K562 (cell line): ENCODE results near the gene SCFD2. TPM values are rescaled to one million over a fixed set of nuclear protein-coding genes. Genes with fewer than 3 reads are reported as not detected.

Experiments
- ATAC-seq: fragments of 200-7000 bp; cut with Tn5 transposase; 3 replicates; pipeline ENCODE4 v1.9.1; 2020; ENCODE audit warnings: moderate library complexity
- BruUV-seq: library from RNA; stranded (reverse); fragments of 400-500 nt; replicated peaks from 2 replicates; lab custom pipeline; 2021; lab: Mats Ljungman, UMichigan
- CTCF ChIA-PET: fragments of 300-600 bp; formaldehyde crosslinking; extraction: SDS; loops from one replicate; lab custom pipeline; 2021; ENCODE audit warnings: low intra/inter-chr PET ratio; lab: Yijun Ruan, JAX
- POLR2A ChIA-PET: fragments of 300-600, 350-650 bp; sonication (Branson Sonifier 250); formaldehyde crosslinking; extraction: SDS; loops from one replicate; lab custom pipeline; 2021; ENCODE audit warnings: antibody characterized with exemption, inconsistent platforms; lab: Yijun Ruan, JAX
- DNase-seq, 4 experiments: peaks; one replicate each; pipeline versions ENCODE4 v3.0.0 to v3.0.0-alpha.2; 2011 to 2018; ENCODE audit warnings: low spot score in 3 of 4, mixed read lengths in 3 of 4; ENCODE audit errors: extremely low read depth in 1 of 4
- FAIRE-seq: peaks from 2 replicates; lab custom pipeline; 2011; peaks lifted over from hg19 to GRCh38; lab: Jason Lieb, UNC
- H2AFZ ChIP-seq: 2 replicates; pipeline ENCODE4 v1.6.0; 2011; ENCODE audit warnings: low read depth, low read length, control low read depth, inconsistent platforms
- H3K27ac ChIP-seq: fragments of 200-600 bp; 3 replicates; pipeline ENCODE4 v1.8.0; 2011; ENCODE audit warnings: low read depth, mild to moderate bottlenecking, control low read depth, inconsistent platforms, low read length, moderate library complexity, mixed read lengths; ENCODE audit errors: extremely low read depth
- H3K27me3 ChIP-seq, 2 experiments: fragments of 300-600 bp in 1 of 2; 2 replicates in 1 of 2; 3 replicates in 1 of 2; pipeline versions ENCODE4 v1.6.0 to v1.8.0; 2011; ENCODE audit warnings: inconsistent platforms in 2 of 2, low read length in 2 of 2, mild to moderate bottlenecking in 1 of 2, mixed read lengths in 1 of 2, moderate library complexity in 1 of 2; ENCODE audit not compliant: control insufficient read depth in 2 of 2, insufficient read depth in 2 of 2
- H3K36me3 ChIP-seq: fragments of 300-600 bp; 3 replicates; pipeline ENCODE4 v1.8.0; 2011; ENCODE audit warnings: mild to moderate bottlenecking, low read length, inconsistent platforms; ENCODE audit not compliant: control insufficient read depth, insufficient read depth
- H3K4me1 ChIP-seq, 2 experiments: fragments of 200-600 bp in 1 of 2; replicated peaks in 1 of 2; 2 replicates in 1 of 2; 3 replicates in 1 of 2; pipeline versions ENCODE4 v1.5.1 to v1.8.0; 2011; ENCODE audit warnings: inconsistent platforms in 2 of 2, low read length in 2 of 2, mild to moderate bottlenecking in 1 of 2, mixed read lengths in 1 of 2, moderate library complexity in 1 of 2; ENCODE audit not compliant: control insufficient read depth in 2 of 2, insufficient read depth in 2 of 2
- H3K4me2 ChIP-seq: 2 replicates; pipeline ENCODE4 v1.6.1; 2011; ENCODE audit warnings: low read length, control low read depth, inconsistent platforms, mixed read lengths; ENCODE audit not compliant: insufficient read depth
- H3K4me3 ChIP-seq: fragments of 200-600 bp; sonication (generic), shearing (Covaris generic); 2 replicates; pipeline ENCODE4 v1.5.1; 2016; ENCODE audit warnings: control low read depth, inconsistent platforms
- H3K79me2 ChIP-seq: fragments of 200-600 bp; 3 replicates; pipeline ENCODE4 v1.8.0; 2011; ENCODE audit warnings: low read length, inconsistent platforms; ENCODE audit not compliant: control insufficient read depth, insufficient read depth
- H3K9ac ChIP-seq, 2 experiments: 2 replicates each; pipeline versions ENCODE4 v1.6.0 to v1.6.1; 2011; ENCODE audit warnings: low read depth in 2 of 2, low read length in 2 of 2, control low read depth in 1 of 2, inconsistent platforms in 1 of 2, mild to moderate bottlenecking in 1 of 2, mixed read lengths in 1 of 2; ENCODE audit not compliant: insufficient read depth in 1 of 2
- H3K9me1 ChIP-seq: one replicate; pipeline ENCODE4 v1.6.0; 2011; ENCODE audit warnings: inconsistent platforms, mild to moderate bottlenecking, low read length, moderate library complexity; ENCODE audit not compliant: control insufficient read depth, insufficient read depth
- H3K9me3 ChIP-seq: replicated peaks from 2 replicates; pipeline ENCODE4 v1.5.1; 2011; ENCODE audit warnings: low read depth, low read length, inconsistent platforms; ENCODE audit not compliant: control insufficient read depth, insufficient read depth
- H4K20me1 ChIP-seq: replicated peaks from 2 replicates; pipeline ENCODE4 v1.6.1; 2011; ENCODE audit warnings: low read length, inconsistent platforms, mixed read lengths; ENCODE audit not compliant: control insufficient read depth, insufficient read depth
- ERF ChIP-seq: fragments of 450-650 bp; formaldehyde crosslinking; IDR thresholded peaks from 2 replicates; pipeline ENCODE4 v1.4.0; 2020; ENCODE audit warnings: mild to moderate bottlenecking, mixed read lengths
- SREBF2 ChIP-seq: sonication (generic); formaldehyde crosslinking; IDR thresholded peaks from 2 replicates; pipeline ENCODE4 v1.4.0; 2020; ENCODE audit warnings: mild to moderate bottlenecking, missing genetic modification reagents
- STAT5A ChIP-seq: IDR thresholded peaks from 2 replicates; pipeline ENCODE4 v1.6.1; 2012; ENCODE audit warnings: low read length, inconsistent platforms, borderline replicate concordance
- TARDBP ChIP-seq: fragments of 450-650 bp; IDR thresholded peaks from 2 replicates; pipeline ENCODE4 v1.6.1; 2016
- ZFP36 ChIP-seq: fragments of 150-350 bp; IDR thresholded peaks from 2 replicates; pipeline ENCODE4 v1.6.1; 2018; ENCODE audit warnings: low read length, low read depth; ENCODE audit not compliant: partially characterized antibody
- ZNF778 ChIP-seq: fragments of 450-650 bp; formaldehyde crosslinking; IDR thresholded peaks from 2 replicates; pipeline ENCODE4 v1.4.0; 2020; ENCODE audit warnings: mild to moderate bottlenecking, moderate library complexity
- ZSCAN32 ChIP-seq: fragments of 450-650 bp; formaldehyde crosslinking; IDR thresholded peaks from 2 replicates; pipeline ENCODE4 v1.4.0; 2020; ENCODE audit warnings: mild to moderate bottlenecking, moderate library complexity
- whole genome bisulfite sequencing: fragments of 100-300 bp; shearing (Covaris generic); methylation state at CpG from one replicate; pipeline ENCODE4 v1.1.6; 2016; ENCODE audit warnings: low coverage, mixed read lengths; ENCODE audit not compliant: insufficient coverage; ENCODE audit errors: missing lambda C conversion rate; 5-methylcytosine and 5-hydroxymethylcytosine counted together
- in situ Hi-C: fragments of 300-500 bp; cut with MboI; formaldehyde crosslinking; loops from 4 replicates; pipeline ENCODE4 v1.15.0; 2018; ENCODE audit warnings: inconsistent platforms, mixed read lengths
- intact Hi-C: fragments of 100-400 bp; cut with micrococcal nuclease; formaldehyde crosslinking; loops from 2 replicates; pipeline ENCODE4 v1.14.2; 2022
- polyA plus RNA-seq, 8 experiments: library from polyadenylated mRNA; depleted of rRNA in 4 of 8; stranded (reverse) in 5 of 8; unstranded in 3 of 8; fragments of >200 nt; fragmentation: Nextera tagmentation in 2 of 8; fragmentation: Illumina TruSeq in 1 of 8; extraction: Ambion mirVana in 2 of 8; extraction: Trizol in 1 of 8; gene quantifications; 2 replicates each; pipeline versions ENCODE4 v1.2.1 to v1.2.3, GENCODE V29; 2011 to 2014; ENCODE audit warnings: inconsistent platforms in 1 of 8, missing spikeins in 1 of 8
- total RNA-seq, 7 experiments: library from RNA; depleted of rRNA in 6 of 7; stranded (reverse); fragments of >200 nt in 6 of 7; fragmentation: Illumina TruSeq in 2 of 7; extraction: Trizol in 2 of 7; gene quantifications; 2 replicates each; pipeline versions ENCODE4 v1.2.1 to v1.2.3, GENCODE V29; 2011 to 2021; ENCODE audit warnings: low replicate concordance in 1 of 7
- TF ChIP-seq, protein P1 (sequence below): sonication (generic); formaldehyde crosslinking; IDR thresholded peaks from 2 replicates; pipeline ENCODE4 v1.8.1; 2022; ENCODE audit warnings: missing genetic modification reagents
- TF ChIP-seq, protein P2 (sequence below): sonication (generic); formaldehyde crosslinking; IDR thresholded peaks from 2 replicates; pipeline ENCODE4 v1.8.0; 2022; ENCODE audit warnings: missing genetic modification reagents, mild to moderate bottlenecking, moderate library complexity, borderline replicate concordance
- TF ChIP-seq, protein P3 (sequence below): fragments of 250-450 bp; sonication (Bioruptor Pico); IDR thresholded peaks from 2 replicates; pipeline ENCODE4 v1.5.0; 2021; ENCODE audit warnings: mild to moderate bottlenecking, moderate library complexity
- TF ChIP-seq, protein P4 (sequence below): conservative IDR thresholded peaks from 2 replicates; pipeline ENCODE4 v1.6.1; 2011; ENCODE audit warnings: low read depth, mild to moderate bottlenecking, low read length; ENCODE audit not compliant: control insufficient read depth
- TF ChIP-seq, protein P5 (sequence below): fragments of 250-450 bp; sonication (Bioruptor Pico); IDR thresholded peaks from 2 replicates; pipeline ENCODE4 v1.8.0; 2021; ENCODE audit warnings: mild to moderate bottlenecking, moderate library complexity

Gene SCFD2
- total and polyA plus RNA-seq, 9 of the 15 experiments (the other 6 are each of a cell fraction or from before 2014, with no cell fraction given), result 5.7 to 30.3 (median 22.8) TPM

DNA sequence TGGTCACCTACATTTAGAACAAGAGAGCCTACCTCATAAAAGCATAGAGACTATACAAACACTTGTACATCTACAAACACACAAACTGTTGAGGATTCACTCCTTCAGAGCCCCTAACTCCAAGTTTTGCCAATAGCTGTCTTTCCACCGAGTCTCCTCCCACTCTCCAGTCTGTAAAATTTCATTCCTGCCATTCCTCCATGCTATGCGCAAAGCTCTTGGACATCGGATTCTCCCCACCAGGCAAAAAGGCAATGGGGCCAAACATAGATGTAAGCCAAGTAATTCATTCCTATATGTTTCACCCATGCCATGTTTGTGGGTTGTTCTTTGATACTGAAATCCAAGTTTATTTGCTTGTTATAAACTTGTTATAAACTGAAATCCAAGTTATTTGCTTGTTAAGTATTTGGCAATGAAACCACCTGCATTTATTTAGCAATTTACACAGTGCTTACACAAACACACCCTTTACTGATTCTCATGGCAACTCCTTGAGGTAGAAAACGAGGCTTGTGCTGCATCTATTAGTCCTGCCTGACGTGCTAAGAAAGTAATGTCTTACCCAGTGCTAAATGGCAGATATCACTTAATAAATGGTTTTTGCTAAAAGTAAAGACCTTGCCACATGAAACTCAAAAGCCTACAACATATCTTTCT, 91.1 kb downstream of the SCFD2 start:
- H2AFZ ChIP-seq, result no peak overlapping the region
- no TSS peak for BruUV-seq
- FAIRE-seq, result no peak
- H3K79me2 ChIP-seq, result no peaks in the 10 kb centered on the region; the same call in 2 of the 3 replicates
- intact Hi-C loops (no loop called here), in situ Hi-C loops (no loop called here)
- H3K4me3 ChIP-seq, result no peak overlapping the region
- TF ChIP-seq ERF (no peak), ZNF778 (no peak), SREBF2 (no peak), ZFP36 (no peak), STAT5A (no peak), ZSCAN32 (no peak), TARDBP (no peak)
- TF ChIP-seq, protein P1, sequence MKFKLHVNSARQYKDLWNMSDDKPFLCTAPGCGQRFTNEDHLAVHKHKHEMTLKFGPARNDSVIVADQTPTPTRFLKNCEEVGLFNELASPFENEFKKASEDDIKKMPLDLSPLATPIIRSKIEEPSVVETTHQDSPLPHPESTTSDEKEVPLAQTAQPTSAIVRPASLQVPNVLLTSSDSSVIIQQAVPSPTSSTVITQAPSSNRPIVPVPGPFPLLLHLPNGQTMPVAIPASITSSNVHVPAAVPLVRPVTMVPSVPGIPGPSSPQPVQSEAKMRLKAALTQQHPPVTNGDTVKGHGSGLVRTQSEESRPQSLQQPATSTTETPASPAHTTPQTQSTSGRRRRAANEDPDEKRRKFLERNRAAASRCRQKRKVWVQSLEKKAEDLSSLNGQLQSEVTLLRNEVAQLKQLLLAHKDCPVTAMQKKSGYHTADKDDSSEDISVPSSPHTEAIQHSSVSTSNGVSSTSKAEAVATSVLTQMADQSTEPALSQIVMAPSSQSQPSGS, result no peak
- TF ChIP-seq, protein P2, sequence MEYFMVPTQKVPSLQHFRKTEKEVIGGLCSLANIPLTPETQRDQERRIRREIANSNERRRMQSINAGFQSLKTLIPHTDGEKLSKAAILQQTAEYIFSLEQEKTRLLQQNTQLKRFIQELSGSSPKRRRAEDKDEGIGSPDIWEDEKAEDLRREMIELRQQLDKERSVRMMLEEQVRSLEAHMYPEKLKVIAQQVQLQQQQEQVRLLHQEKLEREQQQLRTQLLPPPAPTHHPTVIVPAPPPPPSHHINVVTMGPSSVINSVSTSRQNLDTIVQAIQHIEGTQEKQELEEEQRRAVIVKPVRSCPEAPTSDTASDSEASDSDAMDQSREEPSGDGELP, result no peak
- TF ChIP-seq, protein P3, sequence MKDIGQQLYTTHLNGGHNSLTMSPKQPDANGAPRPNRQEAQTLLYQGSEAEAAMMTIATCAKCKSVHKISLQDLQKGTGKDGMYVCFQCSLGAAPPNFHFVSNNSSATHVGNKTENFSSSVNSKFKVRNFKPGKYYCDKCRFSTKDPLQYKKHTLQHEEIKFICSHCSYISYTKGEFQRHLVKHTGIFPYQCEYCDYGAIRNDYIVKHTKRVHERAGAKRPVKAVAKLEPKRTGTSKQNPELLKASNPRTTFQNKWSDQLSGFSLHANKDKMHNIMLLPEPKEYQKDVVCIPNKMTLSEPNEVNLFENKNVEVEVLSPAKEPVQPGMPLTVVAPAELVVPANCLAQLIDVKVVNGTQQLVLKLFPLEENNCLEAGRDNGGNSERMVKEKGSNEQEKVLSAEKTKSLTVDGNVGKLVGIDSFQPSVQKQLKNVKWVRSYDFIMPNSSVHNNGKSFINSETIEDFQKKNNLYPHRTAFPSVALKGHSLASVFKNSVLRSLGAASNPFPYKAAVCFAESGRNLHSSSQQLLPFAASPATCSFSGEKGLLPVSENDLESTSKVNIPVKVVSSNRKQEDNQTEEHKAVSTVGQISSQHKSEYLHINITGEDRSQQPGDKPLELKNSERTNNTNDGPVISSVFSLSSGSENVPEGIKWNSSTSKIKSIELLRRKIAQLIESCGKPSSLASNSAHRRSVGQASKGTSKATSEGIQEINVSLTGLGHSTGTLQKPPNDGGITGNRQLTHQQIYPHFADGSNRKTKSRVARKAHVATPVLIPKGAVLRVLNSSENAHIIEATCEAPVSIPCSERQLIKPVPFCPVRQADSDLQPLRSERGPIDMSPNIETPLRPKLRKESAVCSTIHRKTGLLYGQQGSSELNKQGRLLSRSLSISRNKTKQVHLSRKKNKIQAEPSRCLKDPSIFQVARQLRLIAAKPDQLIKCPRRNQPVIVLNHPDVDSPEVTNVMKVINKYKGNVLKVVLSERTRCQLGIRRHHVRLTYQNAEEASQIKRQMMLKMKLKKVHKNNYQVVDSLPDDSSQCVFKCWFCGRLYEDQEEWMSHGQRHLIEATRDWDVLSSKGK, result no peak
- TF ChIP-seq, protein P4, sequence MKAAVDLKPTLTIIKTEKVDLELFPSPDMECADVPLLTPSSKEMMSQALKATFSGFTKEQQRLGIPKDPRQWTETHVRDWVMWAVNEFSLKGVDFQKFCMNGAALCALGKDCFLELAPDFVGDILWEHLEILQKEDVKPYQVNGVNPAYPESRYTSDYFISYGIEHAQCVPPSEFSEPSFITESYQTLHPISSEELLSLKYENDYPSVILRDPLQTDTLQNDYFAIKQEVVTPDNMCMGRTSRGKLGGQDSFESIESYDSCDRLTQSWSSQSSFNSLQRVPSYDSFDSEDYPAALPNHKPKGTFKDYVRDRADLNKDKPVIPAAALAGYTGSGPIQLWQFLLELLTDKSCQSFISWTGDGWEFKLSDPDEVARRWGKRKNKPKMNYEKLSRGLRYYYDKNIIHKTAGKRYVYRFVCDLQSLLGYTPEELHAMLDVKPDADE, result no peak
- TF ChIP-seq, protein P5, sequence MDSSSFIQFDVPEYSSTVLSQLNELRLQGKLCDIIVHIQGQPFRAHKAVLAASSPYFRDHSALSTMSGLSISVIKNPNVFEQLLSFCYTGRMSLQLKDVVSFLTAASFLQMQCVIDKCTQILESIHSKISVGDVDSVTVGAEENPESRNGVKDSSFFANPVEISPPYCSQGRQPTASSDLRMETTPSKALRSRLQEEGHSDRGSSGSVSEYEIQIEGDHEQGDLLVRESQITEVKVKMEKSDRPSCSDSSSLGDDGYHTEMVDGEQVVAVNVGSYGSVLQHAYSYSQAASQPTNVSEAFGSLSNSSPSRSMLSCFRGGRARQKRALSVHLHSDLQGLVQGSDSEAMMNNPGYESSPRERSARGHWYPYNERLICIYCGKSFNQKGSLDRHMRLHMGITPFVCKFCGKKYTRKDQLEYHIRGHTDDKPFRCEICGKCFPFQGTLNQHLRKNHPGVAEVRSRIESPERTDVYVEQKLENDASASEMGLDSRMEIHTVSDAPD (CRISPR knock-in tag), result no peak
- TF ChIP-seq, all 486 proteins: peak for 0
- no peak overlapping the region for H3K27ac ChIP-seq
- no peaks in the 10 kb centered on the region for H3K9me1 ChIP-seq
- ChIA-PET CTCF (no interaction called here), POLR2A (no interaction called here)
- H3K9ac ChIP-seq, result no peak overlapping the region
- 68% methylated on average over 5 of the region's 5 CpGs for WGBS
- no peak overlapping the region for H3K4me2 ChIP-seq
- H4K20me1 ChIP-seq, result no peaks in the 10 kb centered on the region
- H3K9me3 ChIP-seq, result no peaks in the 10 kb centered on the region
- ATAC-seq (no peak), DNase-seq (no peak)
- H3K36me3 ChIP-seq, result peaks cover 2% of the 10 kb centered on the region; the same call in 1 of the 3 replicates
- no peaks in the 10 kb centered on the region for H3K4me1 ChIP-seq
- no peaks in the 10 kb centered on the region for H3K27me3 ChIP-seq
